ENCODE measurements around the gene IMMP2L.
"Not testable (repeated sequence)": the region's sequence is repeated elsewhere in the genome, so short reads cannot be mapped to it uniquely, and the experiment has no call there.

IMMP2L gene

GRCh38 chr7:111459065-111459756, 103.1 kb downstream of the IMMP2L start:
- DNase-seq, result no peak

- DNase-seq, result not testable (repeated sequence)
Observed at GRCh38 chr7:111450705-111451104, 111.6 kb downstream of the IMMP2L start.

GRCh38 chr7:111447502-111447901, 114.8 kb downstream of the IMMP2L start:
- not testable (repeated sequence) for DNase-seq

GRCh38 chr7:111439977-111440376, 122.3 kb downstream of the IMMP2L start:
- DNase-seq, result no peak

DNA sequence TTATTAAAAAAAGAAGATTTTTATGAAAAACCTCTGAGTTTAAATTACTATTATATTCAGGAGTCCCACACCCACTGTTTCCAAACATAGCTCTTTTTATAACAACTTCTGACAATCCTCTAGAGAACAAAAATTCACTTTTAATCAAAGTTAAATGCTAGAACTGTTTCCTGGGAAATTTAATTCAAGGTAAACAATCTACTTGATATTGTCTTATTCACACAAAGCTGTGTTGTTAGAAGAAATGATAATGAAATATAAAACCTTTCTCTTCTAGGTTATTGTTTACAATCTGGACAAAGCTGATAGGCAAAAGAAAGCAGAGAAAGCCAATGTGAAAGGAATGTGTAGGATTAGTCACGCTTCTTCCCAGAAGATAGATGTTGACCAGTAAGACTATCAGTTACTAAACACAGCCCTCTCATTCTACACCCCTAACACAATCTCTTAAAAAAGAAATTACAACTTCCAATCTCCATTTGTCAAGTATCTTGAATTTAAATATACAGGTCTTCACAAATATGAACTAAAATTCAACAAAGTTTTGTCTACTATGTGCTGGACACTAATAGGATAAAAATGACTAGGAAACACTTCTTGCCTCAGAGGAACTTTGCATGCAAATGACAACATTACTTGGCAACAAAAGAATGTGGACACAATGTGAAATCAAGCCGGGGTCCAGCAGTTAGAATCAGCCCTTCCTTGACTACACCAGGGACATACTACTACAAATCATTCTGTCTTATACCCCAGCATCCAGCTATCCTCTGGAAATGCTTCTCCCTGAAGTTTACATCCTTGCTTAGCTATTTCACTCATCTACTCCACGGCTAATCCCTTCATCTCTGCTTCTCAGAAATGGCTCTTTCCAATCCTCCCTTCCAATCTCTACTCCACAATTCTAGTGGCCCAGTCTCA, 123.7 kb downstream of the IMMP2L start:
- DNase-seq, result no peak

- DNase-seq, result no peak
Observed at GRCh38 chr7:111437736-111438135, 124.6 kb downstream of the IMMP2L start.

DNA sequence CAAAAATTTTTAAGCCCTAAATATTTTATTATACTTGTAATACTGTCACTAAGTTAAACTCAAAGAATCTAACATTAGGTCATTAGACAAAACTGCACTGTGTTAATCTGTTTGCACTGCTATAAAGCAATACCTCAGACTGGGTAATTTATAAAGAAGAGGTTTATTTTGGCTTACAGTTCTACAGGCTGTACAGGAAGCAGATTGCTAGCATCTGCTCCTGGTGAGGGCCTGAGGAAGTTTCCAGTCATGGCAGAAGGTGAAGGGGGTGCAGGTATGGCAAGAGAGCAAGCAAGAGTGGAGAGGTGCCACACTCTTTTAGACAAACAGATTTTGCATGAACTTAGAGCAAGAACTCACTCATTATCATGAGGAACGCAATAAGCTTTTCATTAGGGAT, 125.7 kb downstream of the IMMP2L start:
- DNase-seq, result no peak

DNA sequence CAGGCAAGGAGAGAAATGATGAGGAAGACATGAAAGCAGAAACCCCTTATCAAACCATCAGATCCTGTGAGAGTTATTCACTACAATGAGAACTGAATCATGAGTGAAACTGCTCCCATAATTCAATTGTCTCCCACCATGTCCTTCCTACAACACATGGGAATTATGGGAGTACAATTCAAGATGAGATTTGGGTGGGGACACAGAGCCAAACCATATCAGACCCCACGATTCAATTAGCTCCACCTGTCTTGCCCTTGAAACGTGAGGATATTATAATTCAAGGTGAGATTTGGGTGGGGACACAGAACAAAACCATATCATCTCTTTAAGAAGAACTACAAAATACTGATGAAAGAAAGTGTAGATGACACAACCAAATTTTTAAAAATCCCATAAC, 128.9 kb downstream of the IMMP2L start:
- DNase-seq, result no peak

DNA sequence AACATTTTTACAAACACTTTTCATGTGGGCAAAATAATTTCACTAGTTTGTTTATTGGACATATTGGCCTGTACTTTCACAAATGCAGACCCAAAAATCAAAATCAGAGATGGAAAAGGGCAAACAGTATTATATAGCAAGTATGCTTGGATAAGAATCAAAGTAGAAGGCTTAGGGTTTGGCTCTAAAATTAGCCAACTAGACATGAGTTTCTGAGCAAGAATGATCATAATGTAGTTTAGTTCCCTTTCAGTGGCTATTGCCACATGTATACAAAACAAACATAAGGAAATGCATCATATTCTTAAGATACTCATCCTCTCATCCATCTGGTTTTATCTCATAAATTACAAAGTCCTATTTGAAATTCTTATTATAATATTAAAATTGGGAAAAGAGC, 132.5 kb downstream of the IMMP2L start:
- no peak for DNase-seq

- DNase-seq, result no peak
Observed at GRCh38 chr7:111424768-111425167, 137.5 kb downstream of the IMMP2L start.

DNA sequence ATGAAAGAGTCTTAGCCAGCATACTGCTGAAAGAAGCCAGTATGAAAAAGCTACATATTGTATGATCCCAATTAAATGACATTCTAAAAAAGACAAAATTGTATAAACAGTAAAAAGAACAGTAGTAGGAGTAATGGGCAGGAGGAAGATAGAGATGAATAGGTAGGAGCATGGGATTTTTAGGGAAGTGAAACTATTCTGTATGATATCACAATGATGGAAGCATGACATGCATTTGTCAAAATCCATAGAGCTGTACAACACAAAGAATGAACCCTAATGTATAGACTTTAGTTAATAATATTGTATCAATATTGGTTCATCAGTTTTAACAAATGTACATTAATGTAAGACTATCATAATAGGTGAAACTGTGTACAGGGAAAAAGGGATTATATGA, 147.9 kb downstream of the IMMP2L start:
- DNase-seq, result no peak

DNA sequence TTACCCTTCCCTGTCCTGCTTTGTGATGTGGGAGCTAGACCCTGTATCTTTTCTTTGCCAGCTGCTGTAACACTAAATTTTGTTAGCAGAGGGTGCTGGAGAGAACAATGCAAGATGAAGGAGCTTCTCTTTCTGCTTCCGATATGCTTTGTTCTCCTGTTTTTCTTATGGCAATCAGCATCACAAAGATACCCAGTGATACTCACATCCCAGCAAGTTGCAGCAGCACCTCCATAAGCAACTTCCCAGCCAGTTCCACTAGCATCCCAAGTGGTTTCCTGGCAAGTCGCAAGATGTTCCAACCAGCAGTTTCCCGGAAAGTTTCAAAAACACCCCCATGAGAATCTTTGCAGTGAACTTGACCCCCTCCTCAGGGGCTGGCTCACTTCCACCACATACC, 148.6 kb downstream of the IMMP2L start:
- no peak for DNase-seq

- DNase-seq, result no peak
Observed at GRCh38 chr7:111410899-111411298, 151.4 kb downstream of the IMMP2L start.

GRCh38 chr7:111409714-111410422, 152.4 kb downstream of the IMMP2L start:
- no peak for DNase-seq

GRCh38 chr7:111408724-111409123, 153.6 kb downstream of the IMMP2L start:
- no peak for DNase-seq

- DNase-seq, result no peak
Observed at GRCh38 chr7:111407258-111407657, 155.0 kb downstream of the IMMP2L start.

DNA sequence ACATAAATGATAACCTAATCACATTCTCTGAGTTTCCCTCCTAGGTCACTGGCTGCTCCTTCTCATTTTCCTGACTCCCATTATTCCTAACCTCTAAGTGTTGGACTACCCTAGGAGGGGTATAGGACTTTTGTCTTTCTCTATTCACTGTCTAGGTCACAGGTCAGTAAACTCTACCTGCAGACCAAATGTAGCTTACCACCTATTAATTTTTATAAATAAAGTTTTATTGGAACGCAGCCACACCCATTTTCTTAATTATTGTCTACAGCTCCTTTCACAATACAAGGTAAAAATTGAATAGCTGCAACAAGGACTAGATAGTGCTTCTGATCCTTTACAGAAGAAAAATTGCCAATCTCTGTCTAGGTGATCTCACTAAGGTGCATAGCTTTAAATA, 156.7 kb downstream of the IMMP2L start:
- DNase-seq, result no peak

- no peak for DNase-seq
Observed at GRCh38 chr7:111401516-111401915, 160.8 kb downstream of the IMMP2L start.

DNA sequence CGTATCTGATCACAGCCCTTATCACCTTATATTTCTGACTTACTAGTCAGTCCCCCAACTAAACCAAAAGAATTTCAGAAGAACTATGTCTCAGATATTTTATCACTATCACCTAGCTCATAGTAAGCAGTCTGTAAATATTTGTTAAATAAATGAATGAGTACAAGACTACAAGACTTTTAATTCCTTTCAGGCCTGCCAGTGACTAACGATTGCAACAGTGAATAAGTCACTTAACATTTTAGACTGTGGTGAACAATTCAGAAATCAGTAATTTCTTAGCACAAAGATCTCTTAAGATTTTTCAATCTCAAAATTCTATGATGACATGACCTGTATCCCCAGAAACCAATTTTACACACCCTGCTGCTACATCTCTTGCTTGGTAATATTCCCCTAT, 162.2 kb downstream of the IMMP2L start:
- DNase-seq, result no peak

- DNase-seq, result no peak
Observed at GRCh38 chr7:111394891-111395290, 167.4 kb downstream of the IMMP2L start.

GRCh38 chr7:111393011-111393754, 169.1 kb downstream of the IMMP2L start:
- DNase-seq, result no peak

- DNase-seq, result no peak
Observed at GRCh38 chr7:111392294-111392693, 170.0 kb downstream of the IMMP2L start.

- no peak for DNase-seq
Observed at GRCh38 chr7:111390000-111390399, 172.3 kb downstream of the IMMP2L start.
